Measurements from ENCODE around the gene GRXCR1. TPM values are rescaled to one million over a fixed set of nuclear protein-coding genes. Genes with fewer than 3 reads are reported as not detected.

GRXCR1 gene
- polyA plus RNA-seq, 1 donor (not counting 4 experiments of a cell fraction or from before 2014, with no cell fraction given) = not detected

DNA sequence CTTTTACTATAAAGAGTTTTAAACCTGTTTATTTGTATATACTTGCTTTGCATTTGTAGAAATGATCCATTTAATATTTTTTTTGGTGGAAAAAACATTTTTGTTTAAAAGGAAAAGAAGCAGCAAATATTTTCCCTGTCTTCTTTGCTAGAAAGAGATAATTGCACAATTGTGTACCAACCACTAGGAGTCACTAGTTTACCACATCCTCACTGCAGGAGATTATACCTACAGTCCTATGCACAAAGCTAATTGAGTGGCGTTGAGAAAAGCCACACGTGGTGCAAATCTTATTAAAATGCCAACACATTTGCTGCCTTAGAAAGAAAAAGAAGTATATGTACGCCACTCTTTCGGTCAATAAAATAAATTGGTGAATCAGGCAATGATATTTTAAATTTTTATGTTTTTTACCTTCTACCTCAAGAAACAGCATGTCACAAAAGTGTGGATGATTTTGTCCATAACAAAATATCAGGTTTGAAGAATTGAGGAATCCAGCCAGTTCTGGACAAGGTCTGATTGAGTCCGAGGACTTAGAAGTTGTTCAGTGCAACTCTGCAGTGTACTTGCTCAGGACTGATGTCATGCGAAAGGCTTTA, 102.9 kb downstream of the GRXCR1 start:
- FAIRE-seq = no peak
- Histone ChIP-seq H3K36me3 (ENCODE audit: control insufficient read depth in 2 of 2, extremely low read depth in 1 of 2, insufficient read depth in 2 of 2, low read length in 2 of 2) (no peaks in the 10 kb centered on the region), H3K27ac (ENCODE audit: control insufficient read depth, insufficient read depth, low read length) (no peak overlapping the region), H3K4me3 (ENCODE audit: control insufficient read depth in 2 of 3, extremely low read depth in 1 of 3, insufficient read depth in 2 of 3, low read depth in 1 of 3, low read length in 3 of 3) (no peak overlapping the region), H4K20me1 (ENCODE audit: control insufficient read depth, extremely low read depth, insufficient read depth, low read length) (no peaks in the 10 kb centered on the region), H3K9ac (ENCODE audit: control insufficient read depth, extremely low read depth, insufficient read depth, low read length) (no peak overlapping the region), H3K9me1 (ENCODE audit: control insufficient read depth, extremely low read depth, insufficient read depth, low read length) (no peaks in the 10 kb centered on the region), H3K4me1 (ENCODE audit: control insufficient read depth, extremely low read depth, insufficient read depth, low read length) (no peaks in the 10 kb centered on the region), H3K9me3 (ENCODE audit: control insufficient read depth, low read depth, low read length) (no peaks in the 10 kb centered on the region), H2AFZ (ENCODE audit: control insufficient read depth, low read length) (no peak overlapping the region), H3K27me3 (ENCODE audit: control insufficient read depth, extremely low read depth, insufficient read depth, low read length) (no peaks in the 10 kb centered on the region), H3K4me2 (ENCODE audit: control insufficient read depth, extremely low read depth, insufficient read depth, low read depth, low read length) (no peak overlapping the region), H3K79me2 (ENCODE audit: control insufficient read depth, insufficient read depth, low read length) (no peaks in the 10 kb centered on the region)
- no peak for TF ChIP-seq EZH2 (IDR thresholded peaks at IDR 0.05; ENCODE audit: low read length)
- TF ChIP-seq, protein P1, sequence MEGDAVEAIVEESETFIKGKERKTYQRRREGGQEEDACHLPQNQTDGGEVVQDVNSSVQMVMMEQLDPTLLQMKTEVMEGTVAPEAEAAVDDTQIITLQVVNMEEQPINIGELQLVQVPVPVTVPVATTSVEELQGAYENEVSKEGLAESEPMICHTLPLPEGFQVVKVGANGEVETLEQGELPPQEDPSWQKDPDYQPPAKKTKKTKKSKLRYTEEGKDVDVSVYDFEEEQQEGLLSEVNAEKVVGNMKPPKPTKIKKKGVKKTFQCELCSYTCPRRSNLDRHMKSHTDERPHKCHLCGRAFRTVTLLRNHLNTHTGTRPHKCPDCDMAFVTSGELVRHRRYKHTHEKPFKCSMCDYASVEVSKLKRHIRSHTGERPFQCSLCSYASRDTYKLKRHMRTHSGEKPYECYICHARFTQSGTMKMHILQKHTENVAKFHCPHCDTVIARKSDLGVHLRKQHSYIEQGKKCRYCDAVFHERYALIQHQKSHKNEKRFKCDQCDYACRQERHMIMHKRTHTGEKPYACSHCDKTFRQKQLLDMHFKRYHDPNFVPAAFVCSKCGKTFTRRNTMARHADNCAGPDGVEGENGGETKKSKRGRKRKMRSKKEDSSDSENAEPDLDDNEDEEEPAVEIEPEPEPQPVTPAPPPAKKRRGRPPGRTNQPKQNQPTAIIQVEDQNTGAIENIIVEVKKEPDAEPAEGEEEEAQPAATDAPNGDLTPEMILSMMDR (optimal IDR thresholded peaks at IDR 0.05 in 1 of 3, IDR thresholded peaks at IDR 0.05 in 1 of 3, conservative IDR thresholded peaks at IDR 0.05 in 1 of 3; ENCODE audit: extremely low read depth in 1 of 3, insufficient read depth in 2 of 3, low read length in 3 of 3) = peak; percentile 33 to 57 (median 50)
- no peak for DNase-seq (ENCODE audit: low read depth, low spot score)
- dilution Hi-C loops (cut with MboI; ENCODE audit: extremely low pct_ligation_motif_present, low sequenced_read_pairs) = no loop called here

DNA sequence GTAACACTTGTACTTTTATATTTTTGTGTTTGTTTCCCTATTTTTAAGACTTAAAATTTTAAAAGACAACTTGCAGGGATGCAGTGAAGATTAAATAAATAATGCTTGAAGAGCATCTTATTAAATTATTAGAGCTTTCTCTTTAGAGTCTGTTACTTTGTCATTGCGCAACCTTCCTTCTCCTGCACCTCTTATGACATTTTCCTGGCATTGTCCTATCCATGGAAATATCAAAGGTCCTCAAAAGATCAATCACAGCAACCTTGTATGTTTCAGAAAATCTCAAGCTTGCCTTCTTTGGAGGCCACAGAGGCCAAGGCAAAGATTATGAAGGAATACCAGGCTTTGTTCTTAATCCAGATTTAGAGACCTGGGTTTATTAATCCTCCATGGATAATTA, 116.3 kb downstream of the GRXCR1 start:
- FAIRE-seq (no peak), DNase-seq (ENCODE audit: low read depth, low spot score) (no peak)
- dilution Hi-C loops (cut with MboI; ENCODE audit: extremely low pct_ligation_motif_present, low sequenced_read_pairs) = no loop called here
- H2AFZ ChIP-seq (ENCODE audit: control insufficient read depth, low read length) = no peak overlapping the region
- no peak overlapping the region for H3K27ac ChIP-seq (ENCODE audit: control insufficient read depth, insufficient read depth, low read length)
- H3K9me3 ChIP-seq (ENCODE audit: control insufficient read depth, low read depth, low read length) = no peaks in the 10 kb centered on the region
- H3K9ac ChIP-seq (ENCODE audit: control insufficient read depth, extremely low read depth, insufficient read depth, low read length) = no peak overlapping the region
- no peaks in the 10 kb centered on the region for H3K27me3 ChIP-seq (ENCODE audit: control insufficient read depth, extremely low read depth, insufficient read depth, low read length)
- no peak overlapping the region for H3K4me3 ChIP-seq (ENCODE audit: control insufficient read depth in 2 of 3, extremely low read depth in 1 of 3, insufficient read depth in 2 of 3, low read depth in 1 of 3, low read length in 3 of 3)
- TF ChIP-seq EZH2 (IDR thresholded peaks at IDR 0.05; ENCODE audit: low read length) = no peak
- TF ChIP-seq, protein P1 (optimal IDR thresholded peaks at IDR 0.05 in 1 of 3, IDR thresholded peaks at IDR 0.05 in 1 of 3, conservative IDR thresholded peaks at IDR 0.05 in 1 of 3; ENCODE audit: extremely low read depth in 1 of 3, insufficient read depth in 2 of 3, low read length in 3 of 3) = no peak
- no peaks in the 10 kb centered on the region for H3K79me2 ChIP-seq (ENCODE audit: control insufficient read depth, insufficient read depth, low read length)
- H3K4me1 ChIP-seq (ENCODE audit: control insufficient read depth, extremely low read depth, insufficient read depth, low read length) = no peaks in the 10 kb centered on the region
- no peaks in the 10 kb centered on the region for H4K20me1 ChIP-seq (ENCODE audit: control insufficient read depth, extremely low read depth, insufficient read depth, low read length)
- H3K4me2 ChIP-seq (ENCODE audit: control insufficient read depth, extremely low read depth, insufficient read depth, low read depth, low read length) = no peak overlapping the region
- H3K36me3 ChIP-seq (ENCODE audit: control insufficient read depth in 2 of 2, extremely low read depth in 1 of 2, insufficient read depth in 2 of 2, low read length in 2 of 2) = no peaks in the 10 kb centered on the region
- no peaks in the 10 kb centered on the region for H3K9me1 ChIP-seq (ENCODE audit: control insufficient read depth, extremely low read depth, insufficient read depth, low read length)

Data from keratinocyte (primary cell).